ENCODE data around the gene AIF1. TPM values are rescaled to one million over a fixed set of nuclear protein-coding genes. Genes with fewer than 3 reads are reported as not detected.

The AIF1 gene
- total RNA-seq, 1 donor from 2014 or later = 54.0 TPM

DNA sequence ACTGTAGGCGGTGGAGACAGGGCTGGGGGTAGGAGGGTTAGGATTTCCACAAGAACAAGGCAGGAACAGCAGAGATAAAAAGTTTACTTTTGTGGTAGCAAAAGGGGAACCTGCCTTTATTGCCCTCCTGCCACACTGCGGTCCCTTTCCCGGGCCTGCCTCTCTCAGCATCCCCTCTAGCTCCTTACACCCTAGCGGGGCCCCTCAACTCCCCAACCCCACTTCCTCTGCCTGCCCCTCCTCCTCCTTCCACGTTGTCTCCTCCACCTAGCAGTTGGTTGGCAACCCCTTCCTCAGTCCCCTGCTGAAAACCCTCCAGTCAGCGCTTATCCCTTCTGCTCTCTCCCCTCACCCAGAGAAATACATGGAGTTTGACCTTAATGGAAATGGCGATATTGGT lies 714 bp downstream of the AIF1 start:
- intact Hi-C loops (cut with micrococcal nuclease) = no loop called here

DNA sequence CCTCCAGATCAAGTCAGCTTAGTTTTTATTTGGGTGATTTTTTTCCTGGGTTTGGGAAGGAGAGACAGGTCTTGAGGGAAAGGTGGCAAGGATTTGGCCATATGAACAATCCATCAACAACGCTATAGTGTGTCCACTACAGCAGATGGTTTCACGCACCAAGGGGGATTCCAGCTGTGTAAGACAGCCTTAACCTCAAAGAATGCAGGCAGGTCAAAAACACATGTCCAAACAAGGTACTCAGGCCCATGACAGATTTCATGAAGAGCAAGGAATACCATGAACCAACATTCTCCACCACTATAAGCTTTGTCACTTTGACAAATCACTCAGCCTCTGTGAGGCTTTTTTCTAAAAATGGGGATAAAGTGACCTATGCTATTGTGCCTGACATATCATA lies 2.0 kb downstream of the AIF1 start:
- intact Hi-C loops (cut with micrococcal nuclease) = no loop called here

DNA sequence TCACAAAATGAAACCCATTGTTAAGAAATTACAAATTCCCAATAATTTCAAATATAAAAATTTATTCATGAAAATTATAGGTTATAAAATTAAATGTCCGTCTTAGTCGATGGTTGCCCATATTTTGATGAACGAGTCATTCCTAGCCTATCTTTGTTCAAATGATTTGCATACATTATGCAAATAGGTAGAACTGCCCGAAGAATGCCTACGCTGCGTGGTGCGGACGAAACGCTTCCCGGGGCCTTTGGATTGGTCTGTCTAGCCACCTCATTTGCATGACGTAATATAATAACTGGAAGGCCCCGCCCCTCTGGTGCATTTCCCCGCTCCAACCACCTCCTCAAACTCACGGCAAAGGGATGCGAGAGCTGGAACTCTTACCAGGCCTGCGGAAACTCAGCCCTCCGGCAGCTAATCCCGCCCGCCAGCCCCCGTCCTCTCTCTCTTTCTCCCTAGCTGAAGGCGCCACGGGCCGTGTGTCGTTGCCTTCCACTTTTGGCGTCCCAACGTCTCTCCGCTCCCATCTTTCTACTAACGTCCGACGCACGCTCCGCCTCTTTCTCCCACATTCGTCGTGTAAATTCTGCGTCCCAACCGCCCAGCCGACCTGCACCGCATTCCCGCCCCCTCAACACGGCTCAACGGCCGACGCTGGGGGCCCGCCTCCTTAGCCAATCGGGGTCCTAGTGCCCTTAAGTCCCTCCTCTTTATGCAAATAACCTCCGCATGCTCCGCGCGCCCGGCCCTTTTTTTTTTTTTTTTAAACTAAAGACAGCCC lies 5.0 kb downstream of the AIF1 start:
- intact Hi-C loops (cut with micrococcal nuclease) = loop anchor here (1.0 to 5.0 kb wide), 21 partner anchors 32 to 900 kb away; partner anchors contain the start of genes ABHD16A, ATF6B, BAG6 and CCHCR1

DNA sequence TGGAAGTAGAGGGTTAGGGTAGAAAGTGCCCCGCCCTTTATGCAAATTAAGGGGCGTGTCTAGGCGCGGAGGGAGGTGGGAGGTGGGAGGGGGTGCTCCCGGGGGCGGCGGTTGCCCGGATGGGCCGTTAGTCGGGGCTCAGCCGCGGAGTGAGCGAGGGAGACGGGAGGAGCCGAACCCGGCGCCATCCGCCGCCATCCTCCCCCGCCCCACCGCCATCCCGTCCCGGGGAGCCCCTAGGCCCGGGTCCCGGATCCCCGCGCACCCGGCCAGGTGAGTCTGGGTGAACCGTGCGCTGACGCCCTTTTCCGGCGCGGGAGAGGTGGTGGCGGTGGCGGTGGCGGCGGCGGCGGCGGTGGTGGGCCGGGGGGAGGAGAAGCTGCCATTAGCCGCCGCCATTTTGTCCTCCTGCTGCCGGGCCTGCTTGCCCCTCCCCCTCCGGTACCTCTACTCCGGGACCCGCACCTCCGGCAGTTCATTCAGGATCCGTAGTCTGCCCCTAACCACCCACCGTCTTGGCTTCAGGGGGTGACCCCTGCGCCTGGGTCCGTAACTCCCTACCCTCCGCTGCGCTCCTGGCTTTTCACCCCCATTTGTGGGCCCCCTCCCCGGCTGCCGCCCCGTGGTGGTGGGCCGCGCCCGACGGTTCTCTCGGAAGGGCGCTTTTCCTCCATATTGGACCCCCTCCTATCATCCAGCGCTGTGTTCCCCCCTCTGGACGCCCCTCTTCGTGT lies 5.7 kb downstream of the AIF1 start, which contains the start of gene PRRC2A:
PRRC2A (plus strand) TSS at position 130 of the 734 bp plus-strand sequence. CDS start 2,075 bp downstream, outside the sequence.
- intact Hi-C loops (cut with micrococcal nuclease) = loop anchor here (1.0 to 5.0 kb wide), 21 partner anchors 32 to 900 kb away; partner anchors contain the start of genes ABHD16A, ATF6B, BAG6 and CCHCR1

DNA sequence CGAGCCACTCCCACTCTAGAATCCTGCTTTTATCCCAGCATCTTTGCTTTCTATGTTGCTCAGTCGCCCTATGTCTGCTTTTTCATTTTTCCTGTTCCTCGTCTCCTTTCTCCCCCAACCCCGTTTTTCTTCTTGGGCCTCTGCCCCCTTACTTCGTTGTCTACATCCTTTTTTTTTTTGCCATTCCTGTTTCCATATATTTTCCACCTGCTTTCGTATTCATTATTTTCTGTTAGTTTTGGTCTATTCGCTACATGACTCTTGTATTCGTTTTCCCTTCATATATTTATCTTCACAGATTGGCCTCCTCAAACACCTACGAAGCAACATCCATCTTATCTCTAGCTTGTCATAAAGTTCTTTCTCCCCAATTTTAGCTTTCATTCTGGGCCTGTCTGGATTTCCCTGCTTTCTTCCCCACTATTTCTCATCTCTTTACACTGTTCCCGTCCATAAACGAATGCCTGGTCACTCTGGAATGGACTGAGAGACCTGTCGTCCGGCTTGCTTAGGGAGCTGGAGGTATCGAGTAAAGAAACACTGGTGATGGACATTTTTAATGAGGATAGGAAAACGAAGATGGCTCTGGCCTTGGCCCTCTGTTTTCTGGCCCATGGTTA lies 6.4 kb downstream of the AIF1 start:
- intact Hi-C loops (cut with micrococcal nuclease) = loop anchor here (2.0 to 5.0 kb wide), 4 partner anchors 41 to 464 kb away; partner anchors contain the start of genes CCHCR1, HSPA1B, NELFE and SKIC2

DNA sequence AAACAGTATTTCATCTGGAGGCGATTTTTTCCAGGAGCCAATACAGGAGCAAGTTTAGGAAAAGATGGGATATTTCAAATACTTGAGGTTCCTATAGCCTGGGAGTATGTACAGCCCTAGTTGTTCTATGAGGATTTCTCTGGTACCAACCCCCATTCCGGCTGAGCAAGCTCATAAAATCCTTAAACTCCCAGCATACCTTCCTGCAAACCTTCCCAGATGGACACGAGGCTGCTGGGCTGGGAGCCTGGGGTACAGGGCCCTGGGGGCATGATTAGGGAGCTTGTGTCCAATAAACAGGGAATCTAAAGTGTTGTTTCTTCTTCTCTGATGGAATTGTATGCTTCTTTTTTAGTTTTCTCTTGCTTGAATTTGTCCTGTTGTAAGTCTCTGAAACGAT lies 7.0 kb downstream of the AIF1 start:
- intact Hi-C loops (cut with micrococcal nuclease) = loop anchor here (2.0 to 5.0 kb wide), 4 partner anchors 41 to 465 kb away; partner anchors contain the start of genes CCHCR1, HSPA1B, NELFE and SKIC2

DNA sequence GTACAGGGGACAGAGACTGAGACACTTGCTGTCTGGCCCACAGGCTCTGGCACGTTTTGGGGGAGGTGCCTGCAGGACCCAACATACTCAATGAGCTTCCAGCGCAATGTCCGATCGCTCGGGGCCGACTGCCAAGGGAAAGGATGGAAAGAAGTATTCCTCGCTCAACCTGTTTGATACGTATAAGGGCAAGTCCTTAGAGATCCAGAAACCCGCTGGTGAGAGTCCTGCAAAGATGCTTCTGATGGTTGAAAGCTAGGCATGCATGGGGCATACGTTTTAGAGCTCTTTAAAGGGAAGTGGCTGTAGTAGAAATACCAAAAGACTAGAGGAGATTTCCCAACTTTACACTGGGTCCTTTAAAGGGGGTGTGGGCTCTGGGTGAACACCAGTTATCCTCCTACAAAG lies 7.7 kb downstream of the AIF1 start:
- intact Hi-C loops (cut with micrococcal nuclease) = loop anchor here (5.0 kb wide), 1 partner anchor 465 kb away; the partner anchor contains the start of genes CCHCR1 and TCF19

DNA sequence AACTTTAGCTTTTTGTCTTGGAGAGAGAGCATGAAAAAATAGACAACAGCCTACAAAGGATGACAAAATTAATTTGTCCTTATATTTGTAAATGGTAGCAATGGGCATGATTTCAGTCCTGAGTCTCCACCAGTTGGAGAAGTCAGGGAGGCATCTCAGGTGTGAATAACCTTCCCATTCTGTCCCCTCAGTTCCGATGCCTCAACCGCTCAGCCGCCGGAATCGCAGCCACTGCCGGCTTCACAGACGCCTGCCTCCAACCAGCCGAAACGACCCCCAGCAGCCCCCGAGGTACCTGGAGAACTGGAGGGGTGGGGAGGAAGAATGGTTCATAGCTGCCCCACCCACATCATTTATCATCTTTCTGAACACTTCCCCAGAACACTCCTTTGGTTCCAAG lies 9.0 kb downstream of the AIF1 start:
- intact Hi-C loops (cut with micrococcal nuclease) = loop anchor here (5.0 kb wide), 1 partner anchor 467 kb away; the partner anchor contains the start of genes CCHCR1 and TCF19

DNA sequence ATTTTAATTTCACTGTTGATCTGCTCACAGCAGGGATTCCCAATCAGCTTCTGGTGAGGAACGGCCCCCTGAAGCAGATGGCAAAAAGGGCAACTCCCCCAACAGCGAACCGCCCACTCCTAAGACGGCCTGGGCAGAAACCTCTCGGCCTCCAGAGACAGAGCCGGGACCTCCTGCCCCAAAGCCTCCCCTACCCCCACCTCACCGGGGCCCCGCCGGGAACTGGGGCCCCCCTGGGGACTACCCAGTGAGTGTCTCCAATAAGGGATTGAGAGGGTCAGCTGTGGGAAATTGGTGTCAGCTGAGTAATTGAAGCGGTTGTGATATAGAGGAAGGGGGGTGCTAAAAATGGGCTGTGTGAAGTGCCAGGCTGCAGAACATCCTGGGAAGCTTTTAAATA lies 11.9 kb downstream of the AIF1 start:
- intact Hi-C loops (cut with micrococcal nuclease) = no loop called here

DNA sequence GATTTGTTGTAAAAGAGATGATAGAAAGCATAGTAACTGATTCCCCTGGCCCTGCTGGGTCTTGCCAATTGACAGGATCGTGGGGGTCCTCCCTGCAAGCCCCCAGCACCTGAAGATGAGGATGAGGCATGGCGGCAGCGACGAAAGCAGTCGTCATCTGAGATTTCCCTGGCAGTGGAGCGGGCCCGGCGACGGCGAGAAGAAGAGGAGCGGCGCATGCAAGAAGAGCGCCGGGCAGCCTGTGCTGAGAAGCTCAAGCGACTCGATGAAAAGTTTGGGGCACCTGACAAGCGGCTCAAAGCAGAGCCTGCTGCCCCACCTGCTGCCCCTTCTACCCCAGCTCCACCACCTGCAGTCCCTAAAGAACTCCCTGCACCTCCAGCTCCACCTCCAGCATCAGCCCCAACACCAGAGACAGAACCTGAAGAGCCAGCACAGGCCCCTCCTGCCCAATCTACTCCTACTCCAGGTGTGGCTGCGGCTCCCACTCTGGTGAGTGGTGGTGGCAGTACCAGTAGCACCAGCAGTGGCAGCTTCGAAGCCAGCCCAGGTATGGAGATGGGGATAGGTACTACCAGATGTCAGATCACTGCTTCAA lies 12.8 kb downstream of the AIF1 start:
- intact Hi-C loops (cut with micrococcal nuclease) = no loop called here

DNA sequence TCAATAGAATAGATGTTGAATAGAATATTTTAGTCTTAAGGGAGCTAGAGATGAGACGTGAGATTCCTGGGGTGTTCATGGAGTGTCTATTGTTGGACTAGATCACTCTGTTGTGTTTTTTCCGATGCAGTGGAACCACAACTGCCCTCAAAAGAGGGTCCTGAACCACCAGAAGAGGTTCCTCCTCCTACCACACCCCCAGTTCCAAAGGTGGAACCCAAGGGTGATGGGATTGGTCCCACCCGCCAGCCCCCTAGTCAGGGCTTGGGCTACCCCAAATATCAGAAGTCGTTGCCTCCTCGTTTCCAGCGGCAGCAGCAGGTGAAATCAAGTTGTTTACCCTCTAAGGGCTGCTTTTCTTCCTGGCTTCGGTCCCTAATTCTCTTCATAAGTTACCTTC lies 14.0 kb downstream of the AIF1 start:
- intact Hi-C loops (cut with micrococcal nuclease) = no loop called here

DNA sequence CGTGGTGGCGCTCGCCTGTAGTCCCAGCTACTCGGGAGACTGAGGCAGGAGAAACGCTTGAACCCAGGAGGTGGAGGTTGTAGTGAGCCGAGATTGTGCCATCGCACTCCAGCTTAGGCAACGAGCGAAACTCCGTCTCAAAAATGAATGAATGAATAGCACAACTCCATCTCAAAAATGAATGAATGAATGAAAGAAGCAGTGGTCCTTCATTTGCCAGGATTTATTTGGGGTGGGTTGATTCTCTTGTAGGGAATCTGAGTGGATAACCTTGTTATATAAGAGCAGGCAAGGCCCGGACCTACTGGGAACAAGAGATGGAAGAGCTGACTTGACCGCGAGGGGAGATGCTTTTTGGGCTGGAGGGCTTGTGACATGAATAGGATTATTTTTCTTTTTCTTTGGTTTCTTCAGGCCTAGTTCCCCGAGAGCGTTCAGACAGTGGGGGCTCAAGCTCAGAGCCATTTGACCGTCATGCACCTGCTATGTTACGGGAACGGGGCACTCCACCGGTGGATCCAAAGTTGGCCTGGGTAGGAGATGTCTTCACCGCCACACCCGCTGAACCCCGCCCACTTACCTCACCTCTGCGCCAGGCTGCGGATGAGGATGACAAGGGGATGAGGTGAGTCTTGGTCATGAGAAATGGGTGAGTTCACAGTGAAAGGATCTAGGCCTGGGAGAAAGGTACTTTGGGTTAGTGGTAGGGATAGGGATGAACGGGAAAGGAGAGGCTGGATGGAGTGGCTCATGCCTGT lies 15.3 kb downstream of the AIF1 start:
- intact Hi-C loops (cut with micrococcal nuclease) = no loop called here

DNA sequence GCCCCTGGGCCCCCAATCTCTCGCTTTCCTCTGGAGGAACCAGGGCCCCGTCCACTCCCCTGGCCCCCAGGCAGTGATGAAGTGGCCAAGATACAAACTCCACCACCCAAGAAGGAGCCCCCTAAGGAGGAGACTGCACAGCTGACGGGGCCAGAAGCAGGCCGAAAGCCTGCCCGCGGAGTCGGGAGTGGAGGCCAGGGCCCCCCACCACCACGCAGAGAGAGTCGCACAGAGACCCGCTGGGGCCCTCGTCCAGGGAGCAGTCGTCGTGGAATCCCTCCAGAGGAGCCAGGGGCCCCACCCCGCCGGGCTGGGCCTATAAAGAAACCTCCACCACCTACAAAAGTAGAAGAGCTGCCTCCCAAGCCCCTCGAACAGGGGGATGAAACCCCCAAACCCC lies 16.2 kb downstream of the AIF1 start:
- intact Hi-C loops (cut with micrococcal nuclease) = no loop called here

DNA sequence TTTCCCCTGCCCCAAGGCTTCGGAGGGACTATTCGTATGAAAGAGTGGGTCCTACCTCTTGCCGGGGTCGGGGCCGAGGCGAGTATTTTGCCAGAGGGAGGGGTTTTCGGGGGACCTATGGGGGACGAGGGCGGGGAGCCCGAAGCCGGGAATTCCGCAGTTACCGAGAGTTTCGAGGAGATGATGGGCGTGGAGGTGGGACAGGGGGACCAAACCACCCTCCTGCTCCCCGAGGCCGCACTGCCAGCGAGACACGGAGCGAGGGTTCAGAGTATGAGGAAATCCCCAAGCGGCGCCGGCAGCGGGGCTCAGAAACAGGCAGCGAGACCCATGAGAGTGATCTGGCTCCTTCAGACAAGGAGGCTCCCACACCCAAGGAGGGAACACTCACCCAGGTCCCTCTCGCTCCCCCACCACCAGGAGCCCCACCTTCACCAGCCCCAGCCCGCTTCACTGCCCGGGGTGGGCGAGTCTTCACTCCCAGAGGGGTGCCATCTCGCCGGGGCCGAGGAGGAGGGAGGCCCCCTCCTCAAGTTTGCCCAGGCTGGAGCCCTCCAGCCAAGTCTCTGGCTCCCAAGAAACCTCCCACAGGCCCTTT lies 16.7 kb downstream of the AIF1 start:
- intact Hi-C loops (cut with micrococcal nuclease) = no loop called here

DNA sequence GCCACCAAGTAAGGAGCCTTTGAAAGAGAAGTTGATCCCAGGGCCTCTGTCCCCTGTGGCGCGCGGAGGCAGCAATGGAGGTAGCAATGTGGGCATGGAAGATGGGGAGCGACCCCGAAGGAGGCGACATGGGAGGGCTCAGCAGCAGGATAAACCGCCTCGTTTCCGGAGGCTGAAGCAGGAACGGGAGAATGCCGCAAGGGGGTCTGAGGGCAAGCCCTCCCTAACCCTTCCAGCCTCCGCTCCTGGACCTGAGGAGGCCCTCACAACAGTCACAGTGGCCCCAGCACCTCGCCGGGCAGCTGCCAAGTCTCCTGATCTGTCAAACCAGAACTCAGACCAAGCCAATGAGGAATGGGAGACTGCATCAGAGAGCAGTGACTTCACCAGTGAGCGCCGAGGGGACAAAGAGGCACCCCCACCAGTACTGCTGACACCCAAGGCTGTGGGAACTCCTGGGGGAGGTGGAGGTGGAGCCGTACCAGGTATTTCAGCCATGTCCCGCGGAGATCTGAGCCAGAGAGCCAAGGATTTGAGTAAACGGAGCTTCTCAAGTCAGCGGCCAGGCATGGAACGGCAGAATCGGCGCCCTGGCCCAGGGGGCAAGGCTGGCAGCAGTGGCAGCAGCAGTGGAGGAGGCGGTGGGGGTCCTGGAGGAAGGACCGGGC lies 17.4 kb downstream of the AIF1 start:
- intact Hi-C loops (cut with micrococcal nuclease) = no loop called here

DNA sequence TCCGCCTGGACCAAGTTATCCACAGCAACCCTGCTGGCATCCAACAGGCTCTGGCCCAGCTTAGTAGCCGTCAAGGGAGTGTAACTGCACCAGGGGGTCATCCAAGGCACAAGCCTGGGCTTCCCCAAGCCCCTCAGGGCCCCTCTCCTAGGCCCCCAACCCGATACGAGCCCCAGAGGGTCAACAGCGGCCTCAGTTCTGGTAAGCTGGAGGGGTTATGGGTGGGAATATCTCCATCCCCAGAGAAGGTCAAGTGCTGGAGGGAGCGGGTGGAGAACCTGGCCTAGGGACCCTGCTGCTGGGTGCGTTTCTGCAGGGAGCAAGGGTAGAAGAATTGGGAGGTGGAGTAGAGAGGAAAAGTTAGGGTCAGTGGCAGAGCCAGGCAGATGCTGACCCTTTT lies 18.4 kb downstream of the AIF1 start:
- intact Hi-C loops (cut with micrococcal nuclease) = no loop called here

DNA sequence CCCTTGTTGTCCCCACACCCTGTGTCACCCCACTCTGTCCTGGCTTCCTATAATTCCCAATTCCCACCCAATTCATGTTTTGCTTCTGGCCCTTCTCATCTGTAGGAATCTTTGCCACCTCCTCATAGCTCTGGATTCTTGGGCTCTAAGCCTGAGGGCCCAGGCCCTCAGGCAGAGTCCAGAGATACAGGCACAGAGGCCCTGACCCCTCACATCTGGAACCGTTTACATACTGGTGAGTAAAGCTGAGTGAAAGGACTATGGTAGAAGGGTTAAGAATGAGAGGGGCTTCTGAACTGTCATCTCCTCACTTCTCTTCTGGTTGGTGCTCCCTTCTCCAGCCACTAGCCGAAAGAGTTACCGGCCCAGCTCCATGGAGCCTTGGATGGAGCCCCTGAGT lies 19.1 kb downstream of the AIF1 start:
- intact Hi-C loops (cut with micrococcal nuclease) = no loop called here

DNA sequence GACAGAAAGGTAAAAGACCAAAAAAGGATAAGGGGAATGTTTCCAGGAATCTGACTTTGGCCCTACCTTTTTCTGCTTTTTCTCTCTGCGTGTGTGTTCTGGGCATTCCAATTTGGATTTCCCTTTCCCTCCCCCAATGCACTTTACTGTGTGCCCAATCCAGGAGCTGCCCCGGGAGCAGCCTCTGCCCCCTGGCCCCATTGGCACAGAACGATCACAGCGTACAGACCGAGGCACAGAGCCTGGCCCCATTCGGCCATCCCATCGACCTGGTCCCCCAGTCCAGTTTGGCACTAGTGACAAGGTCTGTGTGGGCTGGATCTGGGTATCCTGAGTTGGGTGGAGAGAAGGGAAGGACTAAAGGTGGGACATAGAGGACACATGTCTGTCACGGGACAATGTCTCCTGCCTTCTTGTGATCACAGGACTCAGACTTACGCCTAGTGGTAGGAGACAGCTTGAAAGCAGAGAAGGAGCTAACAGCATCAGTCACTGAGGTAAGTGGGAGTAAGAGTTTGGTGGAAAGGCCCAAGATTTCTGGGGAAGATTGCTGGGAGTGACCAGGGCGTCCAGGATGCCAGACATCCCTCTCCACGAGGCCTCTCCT lies 20.0 kb downstream of the AIF1 start:
- intact Hi-C loops (cut with micrococcal nuclease) = no loop called here

Data from T-helper 1 cell treated with Interleukin-12 subunit alpha and Interleukin-12 subunit beta and Interleukin-4 antibody, amounts not matched to agents 30 ng/mL and 1 ng/mL, for 36 hours (primary cell).